OCI-LY1 (cell line): ENCODE data around the gene PXYLP1.

ENCODE experiments used
- H2AFZ ChIP-seq: fragments of 200-600 bp; sonication (generic), shearing (Covaris generic); 2 replicates; pipeline ENCODE4 v1.6.0; 2014; ENCODE audit warnings: antibody characterized with exemption, mild to moderate bottlenecking, low read length
- H3F3A ChIP-seq: fragments of 200-600 bp; sonication (generic), shearing (Covaris generic); 2 replicates; pipeline ENCODE4 v1.6.0; 2014; ENCODE audit warnings: mild to moderate bottlenecking, antibody characterized with exemption, low read length, moderate library complexity; ENCODE audit not compliant: insufficient read depth
- H3K27ac ChIP-seq: fragments of 200-600 bp; sonication (generic); 2 replicates; pipeline ENCODE4 v1.5.1; 2014; ENCODE audit warnings: low read length, mixed run types, mild to moderate bottlenecking, low read depth; ENCODE audit not compliant: poor library complexity, severe bottlenecking
- H3K27me3 ChIP-seq: fragments of 200-600 bp; sonication (generic); 2 replicates; pipeline ENCODE4 v1.6.0; 2014; ENCODE audit warnings: antibody characterized with exemption, mild to moderate bottlenecking, low read length, moderate library complexity; ENCODE audit not compliant: insufficient read depth
- H3K36me3 ChIP-seq: fragments of 200-600 bp; sonication (generic); 2 replicates; pipeline ENCODE4 v1.6.1; 2014; ENCODE audit warnings: mild to moderate bottlenecking, antibody characterized with exemption, low read length, moderate library complexity, mixed read lengths; ENCODE audit not compliant: insufficient read depth
- H3K4me1 ChIP-seq: fragments of 200-600 bp; sonication (generic); 2 replicates; pipeline ENCODE4 v1.5.1; 2014; ENCODE audit warnings: mild to moderate bottlenecking, low read length, moderate library complexity; ENCODE audit not compliant: insufficient read depth, severe bottlenecking
- H3K4me2 ChIP-seq: fragments of 200-600 bp; sonication (generic), shearing (Covaris generic); 2 replicates; pipeline ENCODE4 v1.6.1; 2014; ENCODE audit warnings: low read length
- H3K4me3 ChIP-seq: fragments of 200-600 bp; sonication (generic); 2 replicates; pipeline ENCODE4 v1.5.1; 2014; ENCODE audit warnings: low read length, low read depth, mild to moderate bottlenecking, mixed read lengths; ENCODE audit not compliant: poor library complexity, severe bottlenecking
- H3K79me2 ChIP-seq: fragments of 200-600 bp; shearing (Covaris generic); 2 replicates; pipeline ENCODE4 v1.6.1; 2016; ENCODE audit warnings: mixed run types, low read length, mixed read lengths; ENCODE audit not compliant: insufficient read depth
- H3K9ac ChIP-seq: fragments of 200-600 bp; sonication (generic), shearing (Covaris generic); 2 replicates; pipeline ENCODE4 v1.6.1; 2014; ENCODE audit warnings: mild to moderate bottlenecking, low read length, mixed read lengths
- H3K9me2 ChIP-seq: fragments of 200-600 bp; sonication (generic), shearing (Covaris generic); 2 replicates; pipeline ENCODE4 v1.6.1; 2014; ENCODE audit warnings: low read depth, mild to moderate bottlenecking, low read length, mixed read lengths
- H3K9me3 ChIP-seq: fragments of 200-600 bp; shearing (Covaris generic); 2 replicates; pipeline ENCODE4 v1.6.1; 2014; ENCODE audit warnings: low read length, mixed read lengths
- H4K20me1 ChIP-seq: fragments of 200-600 bp; sonication (generic), shearing (Covaris generic); 2 replicates; pipeline ENCODE4 v1.6.0; 2016; ENCODE audit warnings: mild to moderate bottlenecking, low read length; ENCODE audit not compliant: insufficient read depth
- EZH2 ChIP-seq: fragments of 200-600 bp; sonication (generic), shearing (Covaris generic); IDR thresholded peaks from 2 replicates; pipeline ENCODE4 v1.8.0; 2017; ENCODE audit warnings: borderline replicate concordance, mixed run types, mild to moderate bottlenecking, antibody characterized with exemption, low read length, moderate library complexity, mixed read lengths
- TF ChIP-seq, protein P1 (sequence below): fragments of 200-600 bp; sonication (generic), shearing (Covaris generic); IDR thresholded peaks from 2 replicates; pipeline ENCODE4 v1.5.1; 2017; ENCODE audit warnings: mild to moderate bottlenecking, antibody characterized with exemption, low read length, moderate library complexity, mixed read lengths

Gene PXYLP1

DNA sequence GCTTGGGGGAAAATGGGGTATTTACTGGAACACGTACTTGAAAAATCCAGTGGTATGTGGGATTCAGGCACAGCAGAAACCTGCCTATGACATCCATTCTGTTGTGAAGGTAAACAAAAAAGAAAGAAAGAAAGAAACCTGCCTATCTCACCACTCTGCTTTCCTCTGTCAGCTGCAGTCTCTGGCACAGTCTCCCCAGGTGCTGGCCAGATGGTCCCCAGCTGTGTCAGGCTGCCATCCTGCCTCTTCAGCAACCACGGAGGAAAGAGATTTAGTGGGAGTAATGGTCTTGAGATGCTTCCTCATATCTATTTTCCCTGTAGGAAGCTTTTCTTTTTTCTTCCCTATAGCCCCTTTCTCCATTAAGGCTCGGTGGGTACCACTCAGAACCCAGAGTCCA is 2.5 kb upstream of the PXYLP1 start:
- Histone ChIP-seq H3K4me2 (no peak overlapping the region), H3K4me3 (no peak overlapping the region), H3F3A (no peaks in the 10 kb centered on the region), H3K9me2 (no peaks in the 10 kb centered on the region), H2AFZ (no peak overlapping the region), H4K20me1 (no peaks in the 10 kb centered on the region), H3K9me3 (peaks cover 5% of the 10 kb centered on the region; the same call in 1 of the 2 replicates), H3K27me3 (peaks cover 4% of the 10 kb centered on the region; the same call in 1 of the 2 replicates), H3K9ac (no peak overlapping the region), H3K36me3 (no peaks in the 10 kb centered on the region), H3K79me2 (no peaks in the 10 kb centered on the region), H3K4me1 (peaks cover 15% of the 10 kb centered on the region), H3K27ac (no peak overlapping the region)
- TF ChIP-seq, protein P1, sequence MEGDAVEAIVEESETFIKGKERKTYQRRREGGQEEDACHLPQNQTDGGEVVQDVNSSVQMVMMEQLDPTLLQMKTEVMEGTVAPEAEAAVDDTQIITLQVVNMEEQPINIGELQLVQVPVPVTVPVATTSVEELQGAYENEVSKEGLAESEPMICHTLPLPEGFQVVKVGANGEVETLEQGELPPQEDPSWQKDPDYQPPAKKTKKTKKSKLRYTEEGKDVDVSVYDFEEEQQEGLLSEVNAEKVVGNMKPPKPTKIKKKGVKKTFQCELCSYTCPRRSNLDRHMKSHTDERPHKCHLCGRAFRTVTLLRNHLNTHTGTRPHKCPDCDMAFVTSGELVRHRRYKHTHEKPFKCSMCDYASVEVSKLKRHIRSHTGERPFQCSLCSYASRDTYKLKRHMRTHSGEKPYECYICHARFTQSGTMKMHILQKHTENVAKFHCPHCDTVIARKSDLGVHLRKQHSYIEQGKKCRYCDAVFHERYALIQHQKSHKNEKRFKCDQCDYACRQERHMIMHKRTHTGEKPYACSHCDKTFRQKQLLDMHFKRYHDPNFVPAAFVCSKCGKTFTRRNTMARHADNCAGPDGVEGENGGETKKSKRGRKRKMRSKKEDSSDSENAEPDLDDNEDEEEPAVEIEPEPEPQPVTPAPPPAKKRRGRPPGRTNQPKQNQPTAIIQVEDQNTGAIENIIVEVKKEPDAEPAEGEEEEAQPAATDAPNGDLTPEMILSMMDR = no peak
- TF ChIP-seq EZH2 = no peak

DNA sequence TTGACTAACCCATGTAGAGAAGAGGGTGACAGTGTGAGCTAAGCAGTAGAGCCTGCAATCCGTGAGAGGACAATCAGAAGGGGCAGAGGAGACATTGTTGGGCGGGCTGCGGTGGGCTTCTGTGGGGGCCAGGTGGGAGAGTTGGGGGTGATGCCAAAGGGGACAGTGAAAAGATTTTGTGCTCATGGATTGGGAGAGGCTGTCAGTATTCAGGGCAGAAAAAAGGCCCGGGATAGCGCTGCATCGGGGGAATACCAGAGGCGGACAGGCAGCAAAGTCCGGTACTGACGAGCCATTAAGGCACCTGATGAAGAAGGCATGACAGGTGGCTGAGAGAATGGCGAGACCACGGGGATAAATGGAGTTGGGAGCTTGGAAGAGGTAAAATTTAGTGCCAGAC is 1.3 kb upstream of the PXYLP1 start:
- H3K27me3 ChIP-seq = peaks cover 4% of the 10 kb centered on the region; the same call in 1 of the 2 replicates
- H3K9me3 ChIP-seq = peaks cover 5% of the 10 kb centered on the region; the same call in 1 of the 2 replicates
- H3K27ac ChIP-seq = no peak overlapping the region
- no peaks in the 10 kb centered on the region for H3K9me2 ChIP-seq
- H2AFZ ChIP-seq = no peak overlapping the region
- peak overlapping the region; percentile 89; the same call in 1 of the 2 replicates for H3K4me2 ChIP-seq
- H3K4me3 ChIP-seq = peak overlapping the region; percentile 76
- no peaks in the 10 kb centered on the region for H3K79me2 ChIP-seq
- no peaks in the 10 kb centered on the region for H4K20me1 ChIP-seq
- TF ChIP-seq, protein P1 = no peak
- no peak for TF ChIP-seq EZH2
- peaks cover 15% of the 10 kb centered on the region for H3K4me1 ChIP-seq
- H3K36me3 ChIP-seq = no peaks in the 10 kb centered on the region
- no peaks in the 10 kb centered on the region for H3F3A ChIP-seq
- no peak overlapping the region for H3K9ac ChIP-seq

DNA sequence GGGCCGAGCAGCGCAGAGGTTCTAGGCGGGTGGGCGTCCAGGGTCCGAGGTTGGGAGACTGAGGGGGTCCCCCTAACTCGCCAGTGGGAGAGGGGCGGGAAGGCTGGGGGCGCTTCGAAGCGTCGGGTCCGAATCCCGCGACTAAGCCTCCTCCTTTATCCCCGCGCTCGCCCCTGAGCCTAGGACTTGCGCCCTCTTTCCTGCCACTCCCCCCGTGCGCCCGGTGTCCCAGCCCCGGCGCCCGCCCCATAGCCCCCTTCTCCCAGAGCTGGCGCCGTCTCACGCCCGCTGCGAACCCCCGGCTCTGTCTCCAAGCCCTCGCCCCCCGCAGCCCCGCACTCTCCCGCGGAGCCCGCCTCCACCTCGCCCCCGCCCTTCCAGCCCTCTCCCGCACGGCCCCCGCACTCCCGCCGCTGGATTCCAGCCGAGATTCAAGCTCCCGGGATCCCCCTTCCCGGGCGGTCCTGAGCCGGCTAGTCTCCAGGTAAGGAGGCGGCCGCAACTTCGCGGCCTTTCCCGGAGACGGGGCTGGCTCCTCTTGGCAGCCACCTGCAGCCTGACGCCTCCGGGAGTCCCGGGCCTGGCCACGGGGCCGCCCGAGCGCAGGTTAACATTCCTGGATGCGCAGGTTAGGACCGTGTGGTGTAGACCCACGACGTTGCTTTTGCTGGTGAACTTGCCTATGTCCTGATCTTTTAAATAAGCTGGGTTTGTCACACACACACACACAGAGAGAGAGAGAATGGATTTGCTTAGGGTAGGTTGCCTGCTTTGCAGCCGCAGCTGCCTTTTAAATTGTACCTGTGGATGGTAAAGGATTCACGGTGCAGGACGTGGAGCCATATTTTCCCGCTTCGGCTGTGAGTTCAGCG is 563 bp downstream of the PXYLP1 start:
- TF ChIP-seq, protein P1 = no peak
- no peak for TF ChIP-seq EZH2
- Histone ChIP-seq H3K9me2 (no peaks in the 10 kb centered on the region), H2AFZ (no peak overlapping the region), H3F3A (no peaks in the 10 kb centered on the region), H3K9ac (peak overlapping the region; percentile 65), H3K9me3 (no peaks in the 10 kb centered on the region), H3K36me3 (no peaks in the 10 kb centered on the region), H3K27me3 (no peaks in the 10 kb centered on the region; the same call in 1 of the 2 replicates), H3K4me3 (peak overlapping the region; percentile 76), H3K4me2 (peak overlapping the region; percentile 85), H3K27ac (no peak overlapping the region), H3K79me2 (no peaks in the 10 kb centered on the region), H4K20me1 (no peaks in the 10 kb centered on the region), H3K4me1 (peaks cover 15% of the 10 kb centered on the region)
